HFF-Myc (cell line): ENCODE measurements around the gene NOVA2.

ENCODE experiments used
- DNase-seq: peaks from one replicate; pipeline ENCODE4 v3.0.0-alpha.2; 2011; ENCODE audit warnings: low read depth; ENCODE audit errors: extremely low read depth
- H3K4me3 ChIP-seq: replicated peaks from 2 replicates; pipeline ENCODE4 v1.5.1; 2011; ENCODE audit warnings: low read depth, mild to moderate bottlenecking, control low read depth, low read length
- TF ChIP-seq, protein P1 (sequence below): IDR thresholded peaks from 2 replicates; pipeline ENCODE4 v1.5.1; 2012; ENCODE audit warnings: mild to moderate bottlenecking, low read depth, low read length, control low read depth; ENCODE audit errors: missing control alignments

The NOVA2 gene

DNA sequence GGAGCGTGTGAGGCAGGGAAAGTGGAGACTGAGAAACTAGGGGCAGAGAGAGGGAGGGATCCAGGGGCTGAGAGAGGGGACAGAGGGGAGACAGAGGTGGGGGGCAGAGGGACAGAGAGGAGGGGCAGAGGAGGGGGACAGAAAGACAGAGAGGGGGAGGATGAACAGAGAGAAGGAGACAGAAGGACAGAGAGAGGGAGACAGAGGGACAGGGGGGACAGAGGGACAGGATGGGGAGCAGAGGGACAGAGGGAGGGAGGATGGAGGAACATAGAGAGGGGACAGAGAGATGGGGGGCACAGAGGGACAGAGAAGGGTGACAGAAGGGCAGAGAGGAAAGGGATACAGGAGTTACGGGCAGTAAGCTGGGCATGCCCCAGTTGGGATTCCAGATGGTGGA lies 44.4 kb downstream of the NOVA2 start:
- no peak for DNase-seq
- TF ChIP-seq, protein P1, sequence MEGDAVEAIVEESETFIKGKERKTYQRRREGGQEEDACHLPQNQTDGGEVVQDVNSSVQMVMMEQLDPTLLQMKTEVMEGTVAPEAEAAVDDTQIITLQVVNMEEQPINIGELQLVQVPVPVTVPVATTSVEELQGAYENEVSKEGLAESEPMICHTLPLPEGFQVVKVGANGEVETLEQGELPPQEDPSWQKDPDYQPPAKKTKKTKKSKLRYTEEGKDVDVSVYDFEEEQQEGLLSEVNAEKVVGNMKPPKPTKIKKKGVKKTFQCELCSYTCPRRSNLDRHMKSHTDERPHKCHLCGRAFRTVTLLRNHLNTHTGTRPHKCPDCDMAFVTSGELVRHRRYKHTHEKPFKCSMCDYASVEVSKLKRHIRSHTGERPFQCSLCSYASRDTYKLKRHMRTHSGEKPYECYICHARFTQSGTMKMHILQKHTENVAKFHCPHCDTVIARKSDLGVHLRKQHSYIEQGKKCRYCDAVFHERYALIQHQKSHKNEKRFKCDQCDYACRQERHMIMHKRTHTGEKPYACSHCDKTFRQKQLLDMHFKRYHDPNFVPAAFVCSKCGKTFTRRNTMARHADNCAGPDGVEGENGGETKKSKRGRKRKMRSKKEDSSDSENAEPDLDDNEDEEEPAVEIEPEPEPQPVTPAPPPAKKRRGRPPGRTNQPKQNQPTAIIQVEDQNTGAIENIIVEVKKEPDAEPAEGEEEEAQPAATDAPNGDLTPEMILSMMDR: no peak
- H3K4me3 ChIP-seq: no peak overlapping the region

DNA sequence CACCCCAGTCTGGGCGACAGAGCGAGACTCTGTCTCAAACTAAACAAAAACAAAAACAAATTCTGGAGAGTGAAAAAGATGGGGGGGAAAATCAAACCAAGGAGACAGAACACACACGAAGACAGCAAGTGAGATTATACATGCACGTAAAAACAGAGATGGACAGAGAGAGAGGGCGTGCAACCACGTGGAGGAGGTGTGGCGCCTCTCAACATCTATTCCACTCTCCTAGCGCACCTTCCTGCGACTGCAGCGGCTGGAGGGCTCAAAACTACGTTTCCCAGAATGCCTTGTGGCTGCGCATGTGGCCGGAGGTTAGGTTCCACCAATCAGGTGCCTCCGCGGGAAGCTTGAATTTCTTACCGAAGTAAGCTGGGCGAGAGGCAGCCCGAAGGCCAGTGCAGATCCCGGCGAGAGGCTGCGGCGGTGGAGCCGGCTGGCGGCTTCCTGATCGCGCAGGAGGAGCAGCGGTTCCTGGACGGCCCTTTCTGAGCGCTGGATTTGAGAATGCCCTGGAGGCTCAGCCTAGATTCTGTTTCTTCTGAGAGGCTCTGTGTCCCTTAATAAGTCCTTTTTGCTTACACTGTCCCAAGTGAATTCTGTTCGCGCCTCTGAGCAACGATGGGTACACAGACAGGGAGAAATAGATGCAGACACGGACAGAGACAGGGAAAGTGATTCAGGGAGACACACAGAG lies 46.0 kb downstream of the NOVA2 start:
- peak overlapping the region; percentile 18 for H3K4me3 ChIP-seq
- peak; percentile 86 for DNase-seq
- TF ChIP-seq, protein P1: no peak

DNA sequence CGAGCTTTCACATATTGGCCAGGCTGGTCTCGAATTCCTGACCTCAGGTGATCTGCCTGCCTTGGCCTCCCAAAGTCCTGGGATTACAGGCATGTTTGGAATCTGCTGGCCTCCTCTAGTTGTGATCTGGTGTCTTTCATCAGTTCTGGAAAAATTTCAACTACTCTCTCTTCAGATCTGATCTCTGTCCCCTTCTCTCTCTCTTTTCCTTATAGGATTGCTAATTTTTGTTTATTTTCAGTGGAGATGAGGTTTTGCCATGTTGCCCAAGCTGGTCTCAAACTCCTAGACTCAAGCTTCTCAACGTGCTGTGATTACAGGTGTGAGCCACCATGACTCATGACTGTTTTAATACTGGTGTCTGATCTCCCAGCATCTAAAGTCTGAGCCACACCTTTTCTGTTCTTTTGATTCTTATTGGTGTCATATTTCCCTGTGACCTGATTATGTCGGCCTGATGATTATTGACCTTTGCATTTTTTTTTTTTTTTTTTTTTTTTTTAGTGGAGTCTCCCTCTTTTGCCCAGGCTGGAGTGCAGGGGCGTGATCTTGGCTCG lies 48.7 kb downstream of the NOVA2 start:
- no peak overlapping the region for H3K4me3 ChIP-seq
- no peak for DNase-seq
- TF ChIP-seq, protein P1: no peak

DNA sequence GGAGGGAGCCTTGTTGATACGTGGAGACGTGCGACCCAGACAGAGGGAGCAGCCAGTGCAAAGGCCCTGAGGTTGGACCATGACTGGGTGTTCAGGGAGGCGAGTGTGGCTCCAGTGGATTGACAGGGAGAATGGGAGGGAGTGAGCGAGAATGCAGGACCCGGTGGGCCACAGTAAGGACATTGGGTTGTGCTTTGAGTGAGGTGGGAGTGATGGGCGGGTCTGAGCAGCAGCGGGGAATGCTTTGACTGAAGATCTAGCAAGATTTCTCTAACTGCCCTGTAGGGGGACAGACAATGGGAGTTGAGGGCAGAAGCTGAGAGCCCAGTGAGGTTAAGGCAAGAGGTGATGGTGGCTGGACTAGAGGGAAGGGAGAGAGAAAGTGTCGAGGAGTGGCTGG lies 51.4 kb downstream of the NOVA2 start:
- DNase-seq: no peak
- H3K4me3 ChIP-seq: no peak overlapping the region
- TF ChIP-seq, protein P1: peak; percentile 26

DNA sequence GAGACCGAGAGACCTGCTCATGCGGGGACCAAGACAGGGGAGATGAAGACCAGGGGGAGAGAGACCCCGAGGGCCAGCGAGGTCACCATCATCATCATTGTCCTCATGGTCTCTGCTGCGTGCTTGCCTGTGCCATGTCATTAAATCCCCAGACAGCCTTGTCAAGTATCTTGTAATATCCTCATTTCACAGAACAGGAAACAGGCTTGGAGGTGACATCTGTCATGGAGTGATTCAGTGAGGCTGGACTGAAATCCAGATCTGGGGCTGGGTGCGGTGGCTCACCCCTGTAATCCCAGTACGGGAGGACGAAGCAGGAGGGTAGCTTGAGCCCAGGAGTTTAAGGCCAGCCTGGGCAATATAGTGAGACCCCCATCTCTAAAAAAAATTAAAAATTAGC lies 53.2 kb downstream of the NOVA2 start:
- no peak overlapping the region for H3K4me3 ChIP-seq
- TF ChIP-seq, protein P1: no peak
- DNase-seq: no peak

DNA sequence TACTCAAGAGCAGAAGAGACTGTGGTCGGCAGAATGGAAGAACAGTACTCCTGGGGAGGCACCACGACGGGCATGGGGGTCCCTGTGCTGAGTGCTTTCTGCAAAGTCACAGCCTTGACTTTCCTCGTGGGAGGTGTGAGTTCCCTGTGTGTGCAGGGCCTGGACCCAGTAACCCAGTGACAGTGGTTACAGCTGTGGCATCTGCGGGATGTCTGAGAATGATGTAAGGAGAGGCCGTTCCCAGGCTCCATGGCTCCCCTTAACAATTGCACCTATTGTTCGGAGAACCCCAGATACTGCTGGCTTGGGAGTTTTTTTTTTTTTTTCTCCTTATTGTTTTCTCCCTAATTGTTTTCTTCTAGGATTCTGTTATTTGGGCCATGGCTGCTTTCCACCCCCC lies 54.0 kb downstream of the NOVA2 start:
- DNase-seq: no peak
- TF ChIP-seq, protein P1: no peak
- no peak overlapping the region for H3K4me3 ChIP-seq
